Activated T-cell treated with anti-CD3 and anti-CD28 coated beads for 48 hours (primary cell): ENCODE measurements around the gene TPM2.

Source experiments
- DNase-seq: peaks from one replicate; pipeline ENCODE4 v3.0.0-alpha.2; 2020; ENCODE audit warnings: low read depth

Gene TPM2

GRCh38 chr9:35696520-35697215 is 6.9 kb upstream of the TPM2 start:
- DNase-seq: peak; percentile 45

GRCh38 chr9:35695943-35696401 is 6.2 kb upstream of the TPM2 start:
- no peak for DNase-seq

GRCh38 chr9:35691757-35692301 is 2.1 kb upstream of the TPM2 start:
- no peak for DNase-seq

- DNase-seq: no peak
Observed at GRCh38 chr9:35691334-35691650, 1.6 kb upstream of the TPM2 start.

- DNase-seq: no peak
Observed at GRCh38 chr9:35690614-35691333, 1.0 kb upstream of the TPM2 start.

GRCh38 chr9:35690294-35690613 is 529 bp upstream of the TPM2 start:
- DNase-seq: no peak

GRCh38 chr9:35688558-35689541 is 875 bp downstream of the TPM2 start:
- DNase-seq: no peak

- DNase-seq: no peak
Observed at GRCh38 chr9:35687972-35688557, 1.7 kb downstream of the TPM2 start.

- no peak for DNase-seq
Observed at GRCh38 chr9:35687306-35687705, 2.4 kb downstream of the TPM2 start.

GRCh38 chr9:35686222-35687203 is 3.2 kb downstream of the TPM2 start:
- DNase-seq: no peak

GRCh38 chr9:35685506-35685905 is 4.2 kb downstream of the TPM2 start:
- DNase-seq: no peak

- DNase-seq: no peak
Observed at GRCh38 chr9:35684921-35685320, 4.8 kb downstream of the TPM2 start.

GRCh38 chr9:35683323-35683722 is 6.4 kb downstream of the TPM2 start:
- no peak for DNase-seq

GRCh38 chr9:35682520-35683315 is 7.0 kb downstream of the TPM2 start:
- DNase-seq: no peak

- no peak for DNase-seq
Observed at GRCh38 chr9:35682051-35682450, 7.7 kb downstream of the TPM2 start.

GRCh38 chr9:35681341-35682002 is 8.3 kb downstream of the TPM2 start:
- DNase-seq: no peak

GRCh38 chr9:35680331-35681105 is 9.2 kb downstream of the TPM2 start:
- no peak for DNase-seq

GRCh38 chr9:35679766-35680330 is 9.9 kb downstream of the TPM2 start:
- no peak for DNase-seq
